ENCODE results near the gene FRMD3. TPM values are rescaled to one million over a fixed set of nuclear protein-coding genes. Genes with fewer than 3 reads are reported as not detected.

Gene FRMD3
- total RNA-seq, 1 experiment from 2014 or later = 1.4 TPM

DNA sequence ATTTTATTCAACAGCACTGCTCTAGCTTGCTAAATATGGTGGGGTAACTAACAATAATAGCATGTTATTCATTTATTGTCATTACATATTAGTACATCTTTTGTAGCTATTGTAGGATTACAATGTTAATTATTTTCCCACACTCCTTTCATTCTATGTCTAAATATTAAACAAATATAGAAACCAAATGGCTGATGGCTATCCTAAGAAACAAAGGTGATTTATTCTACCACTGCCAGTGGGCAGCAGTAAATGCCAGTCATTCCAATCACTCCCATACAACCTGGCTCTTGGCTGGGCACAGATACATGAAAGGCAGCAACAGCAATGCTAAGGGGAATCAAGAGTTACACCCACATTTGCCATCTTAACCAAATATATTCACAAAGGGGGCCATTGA lies 84.1 kb downstream of the FRMD3 start (continued):
- TF ChIP-seq, protein P1, sequence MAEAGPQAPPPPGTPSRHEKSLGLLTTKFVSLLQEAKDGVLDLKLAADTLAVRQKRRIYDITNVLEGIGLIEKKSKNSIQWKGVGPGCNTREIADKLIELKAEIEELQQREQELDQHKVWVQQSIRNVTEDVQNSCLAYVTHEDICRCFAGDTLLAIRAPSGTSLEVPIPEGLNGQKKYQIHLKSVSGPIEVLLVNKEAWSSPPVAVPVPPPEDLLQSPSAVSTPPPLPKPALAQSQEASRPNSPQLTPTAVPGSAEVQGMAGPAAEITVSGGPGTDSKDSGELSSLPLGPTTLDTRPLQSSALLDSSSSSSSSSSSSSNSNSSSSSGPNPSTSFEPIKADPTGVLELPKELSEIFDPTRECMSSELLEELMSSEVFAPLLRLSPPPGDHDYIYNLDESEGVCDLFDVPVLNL (CRISPR knock-in tag; IDR thresholded peaks at IDR 0.05; ENCODE audit: borderline replicate concordance, low read depth) = no peak
- TF ChIP-seq TCF7 (CRISPR knock-in tag; IDR thresholded peaks at IDR 0.05; ENCODE audit: low read depth) (no peak), FOXK1 (CRISPR knock-in tag; IDR thresholded peaks at IDR 0.05) (no peak)

DNA sequence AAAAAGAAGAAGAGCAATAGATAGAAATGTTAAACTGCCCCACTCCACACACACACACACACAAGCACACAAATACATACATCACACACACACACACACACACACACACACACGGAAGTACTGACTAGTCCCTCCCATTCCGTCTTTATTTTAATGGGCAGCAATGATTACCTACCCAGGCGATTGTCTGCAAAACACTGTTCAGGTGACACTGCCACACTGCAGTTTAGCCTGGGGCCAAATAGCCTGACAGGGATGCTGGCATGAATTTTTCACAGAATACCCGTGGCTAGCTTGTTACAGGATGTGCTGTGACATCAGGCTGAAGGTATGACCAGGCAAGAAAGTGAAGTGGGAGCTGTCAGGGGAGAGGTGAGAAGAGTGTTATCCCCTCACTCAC lies 86.9 kb downstream of the FRMD3 start:
- DNase-seq (ENCODE audit: low spot score) (no peak), ATAC-seq (no peak)
- TF ChIP-seq TP53 (CRISPR knock-in tag; IDR thresholded peaks at IDR 0.05) (no peak), SMAD4 (CRISPR knock-in tag; IDR thresholded peaks at IDR 0.05) (no peak), TEAD1 (CRISPR knock-in tag; IDR thresholded peaks at IDR 0.05) (no peak), TCF7 (CRISPR knock-in tag; IDR thresholded peaks at IDR 0.05; ENCODE audit: low read depth) (no peak), FOXP1 (CRISPR knock-in tag; IDR thresholded peaks at IDR 0.05; ENCODE audit: borderline replicate concordance) (no peak), IRF2 (CRISPR knock-in tag; IDR thresholded peaks at IDR 0.05; ENCODE audit: borderline replicate concordance, low read depth) (no peak), NFATC4 (CRISPR knock-in tag; IDR thresholded peaks at IDR 0.05) (no peak), RORB (CRISPR knock-in tag; IDR thresholded peaks at IDR 0.05) (no peak), CREM (CRISPR knock-in tag; IDR thresholded peaks at IDR 0.05) (no peak), FOXJ3 (CRISPR knock-in tag; IDR thresholded peaks at IDR 0.05; ENCODE audit: borderline replicate concordance) (no peak), SMAD3 (CRISPR knock-in tag; IDR thresholded peaks at IDR 0.05; ENCODE audit: borderline replicate concordance) (no peak), ZNF138 (CRISPR knock-in tag; conservative IDR thresholded peaks at IDR 0.05) (no peak), NR2C2 (CRISPR knock-in tag; IDR thresholded peaks at IDR 0.05) (no peak), ZNF232 (CRISPR knock-in tag; IDR thresholded peaks at IDR 0.05) (no peak), ETV6 (CRISPR knock-in tag; IDR thresholded peaks at IDR 0.05) (no peak)
- TF ChIP-seq, protein P2, sequence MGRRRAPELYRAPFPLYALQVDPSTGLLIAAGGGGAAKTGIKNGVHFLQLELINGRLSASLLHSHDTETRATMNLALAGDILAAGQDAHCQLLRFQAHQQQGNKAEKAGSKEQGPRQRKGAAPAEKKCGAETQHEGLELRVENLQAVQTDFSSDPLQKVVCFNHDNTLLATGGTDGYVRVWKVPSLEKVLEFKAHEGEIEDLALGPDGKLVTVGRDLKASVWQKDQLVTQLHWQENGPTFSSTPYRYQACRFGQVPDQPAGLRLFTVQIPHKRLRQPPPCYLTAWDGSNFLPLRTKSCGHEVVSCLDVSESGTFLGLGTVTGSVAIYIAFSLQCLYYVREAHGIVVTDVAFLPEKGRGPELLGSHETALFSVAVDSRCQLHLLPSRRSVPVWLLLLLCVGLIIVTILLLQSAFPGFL (CRISPR knock-in tag; IDR thresholded peaks at IDR 0.05; ENCODE audit: borderline replicate concordance) = no peak
- TF ChIP-seq, protein P3, sequence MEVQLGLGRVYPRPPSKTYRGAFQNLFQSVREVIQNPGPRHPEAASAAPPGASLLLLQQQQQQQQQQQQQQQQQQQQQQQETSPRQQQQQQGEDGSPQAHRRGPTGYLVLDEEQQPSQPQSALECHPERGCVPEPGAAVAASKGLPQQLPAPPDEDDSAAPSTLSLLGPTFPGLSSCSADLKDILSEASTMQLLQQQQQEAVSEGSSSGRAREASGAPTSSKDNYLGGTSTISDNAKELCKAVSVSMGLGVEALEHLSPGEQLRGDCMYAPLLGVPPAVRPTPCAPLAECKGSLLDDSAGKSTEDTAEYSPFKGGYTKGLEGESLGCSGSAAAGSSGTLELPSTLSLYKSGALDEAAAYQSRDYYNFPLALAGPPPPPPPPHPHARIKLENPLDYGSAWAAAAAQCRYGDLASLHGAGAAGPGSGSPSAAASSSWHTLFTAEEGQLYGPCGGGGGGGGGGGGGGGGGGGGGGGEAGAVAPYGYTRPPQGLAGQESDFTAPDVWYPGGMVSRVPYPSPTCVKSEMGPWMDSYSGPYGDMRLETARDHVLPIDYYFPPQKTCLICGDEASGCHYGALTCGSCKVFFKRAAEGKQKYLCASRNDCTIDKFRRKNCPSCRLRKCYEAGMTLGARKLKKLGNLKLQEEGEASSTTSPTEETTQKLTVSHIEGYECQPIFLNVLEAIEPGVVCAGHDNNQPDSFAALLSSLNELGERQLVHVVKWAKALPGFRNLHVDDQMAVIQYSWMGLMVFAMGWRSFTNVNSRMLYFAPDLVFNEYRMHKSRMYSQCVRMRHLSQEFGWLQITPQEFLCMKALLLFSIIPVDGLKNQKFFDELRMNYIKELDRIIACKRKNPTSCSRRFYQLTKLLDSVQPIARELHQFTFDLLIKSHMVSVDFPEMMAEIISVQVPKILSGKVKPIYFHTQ (CRISPR knock-in tag; IDR thresholded peaks at IDR 0.05) = no peak
- TF ChIP-seq, protein P4, sequence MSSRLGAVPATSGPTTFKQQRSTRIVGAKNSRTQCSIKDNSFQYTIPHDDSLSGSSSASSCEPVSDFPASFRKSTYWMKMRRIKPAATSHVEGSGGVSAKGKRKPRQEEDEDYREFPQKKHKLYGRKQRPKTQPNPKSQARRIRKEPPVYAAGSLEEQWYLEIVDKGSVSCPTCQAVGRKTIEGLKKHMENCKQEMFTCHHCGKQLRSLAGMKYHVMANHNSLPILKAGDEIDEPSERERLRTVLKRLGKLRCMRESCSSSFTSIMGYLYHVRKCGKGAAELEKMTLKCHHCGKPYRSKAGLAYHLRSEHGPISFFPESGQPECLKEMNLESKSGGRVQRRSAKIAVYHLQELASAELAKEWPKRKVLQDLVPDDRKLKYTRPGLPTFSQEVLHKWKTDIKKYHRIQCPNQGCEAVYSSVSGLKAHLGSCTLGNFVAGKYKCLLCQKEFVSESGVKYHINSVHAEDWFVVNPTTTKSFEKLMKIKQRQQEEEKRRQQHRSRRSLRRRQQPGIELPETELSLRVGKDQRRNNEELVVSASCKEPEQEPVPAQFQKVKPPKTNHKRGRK (CRISPR knock-in tag; IDR thresholded peaks at IDR 0.05; ENCODE audit: borderline replicate concordance) = no peak
- TF ChIP-seq, protein P5, sequence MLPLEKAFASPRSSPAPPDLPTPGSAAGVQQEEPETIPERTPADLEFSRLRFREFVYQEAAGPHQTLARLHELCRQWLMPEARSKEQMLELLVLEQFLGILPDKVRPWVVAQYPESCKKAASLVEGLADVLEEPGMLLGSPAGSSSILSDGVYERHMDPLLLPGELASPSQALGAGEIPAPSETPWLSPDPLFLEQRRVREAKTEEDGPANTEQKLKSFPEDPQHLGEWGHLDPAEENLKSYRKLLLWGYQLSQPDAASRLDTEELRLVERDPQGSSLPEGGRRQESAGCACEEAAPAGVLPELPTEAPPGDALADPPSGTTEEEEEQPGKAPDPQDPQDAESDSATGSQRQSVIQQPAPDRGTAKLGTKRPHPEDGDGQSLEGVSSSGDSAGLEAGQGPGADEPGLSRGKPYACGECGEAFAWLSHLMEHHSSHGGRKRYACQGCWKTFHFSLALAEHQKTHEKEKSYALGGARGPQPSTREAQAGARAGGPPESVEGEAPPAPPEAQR (CRISPR knock-in tag; IDR thresholded peaks at IDR 0.05) = no peak
- Mint-ChIP-seq H3K4me3 (no peak overlapping the region), H3K9me3 (no peaks in the 10 kb centered on the region), H3K27me3 (ENCODE audit: low read depth) (no peaks in the 10 kb centered on the region), H3K36me3 (no peaks in the 10 kb centered on the region), H3K27ac (no peak overlapping the region), H3K4me1 (no peaks in the 10 kb centered on the region)
- ChIA-PET CTCF (interaction anchor here (1.0 kb wide), 1 partner anchor 83 kb away, joined by 3 read pairs; no protein-coding TSS in a partner anchor), POLR2A (interaction anchor here (0.5 kb wide), 1 partner anchor 11 kb away, joined by 3 read pairs; no protein-coding TSS in a partner anchor)

All from WTC11 (cell line).